HG03432 (cell line): ENCODE data around the gene WDR11.

Experiments
- ATAC-seq: cut with Tn5 transposase; IDR thresholded peaks from one replicate; pipeline ENCODE4 v1.9.1; 2021; ENCODE audit warnings: mild to moderate bottlenecking, moderate library complexity; ENCODE audit not compliant: unreplicated experiment

Gene WDR11, protein sequence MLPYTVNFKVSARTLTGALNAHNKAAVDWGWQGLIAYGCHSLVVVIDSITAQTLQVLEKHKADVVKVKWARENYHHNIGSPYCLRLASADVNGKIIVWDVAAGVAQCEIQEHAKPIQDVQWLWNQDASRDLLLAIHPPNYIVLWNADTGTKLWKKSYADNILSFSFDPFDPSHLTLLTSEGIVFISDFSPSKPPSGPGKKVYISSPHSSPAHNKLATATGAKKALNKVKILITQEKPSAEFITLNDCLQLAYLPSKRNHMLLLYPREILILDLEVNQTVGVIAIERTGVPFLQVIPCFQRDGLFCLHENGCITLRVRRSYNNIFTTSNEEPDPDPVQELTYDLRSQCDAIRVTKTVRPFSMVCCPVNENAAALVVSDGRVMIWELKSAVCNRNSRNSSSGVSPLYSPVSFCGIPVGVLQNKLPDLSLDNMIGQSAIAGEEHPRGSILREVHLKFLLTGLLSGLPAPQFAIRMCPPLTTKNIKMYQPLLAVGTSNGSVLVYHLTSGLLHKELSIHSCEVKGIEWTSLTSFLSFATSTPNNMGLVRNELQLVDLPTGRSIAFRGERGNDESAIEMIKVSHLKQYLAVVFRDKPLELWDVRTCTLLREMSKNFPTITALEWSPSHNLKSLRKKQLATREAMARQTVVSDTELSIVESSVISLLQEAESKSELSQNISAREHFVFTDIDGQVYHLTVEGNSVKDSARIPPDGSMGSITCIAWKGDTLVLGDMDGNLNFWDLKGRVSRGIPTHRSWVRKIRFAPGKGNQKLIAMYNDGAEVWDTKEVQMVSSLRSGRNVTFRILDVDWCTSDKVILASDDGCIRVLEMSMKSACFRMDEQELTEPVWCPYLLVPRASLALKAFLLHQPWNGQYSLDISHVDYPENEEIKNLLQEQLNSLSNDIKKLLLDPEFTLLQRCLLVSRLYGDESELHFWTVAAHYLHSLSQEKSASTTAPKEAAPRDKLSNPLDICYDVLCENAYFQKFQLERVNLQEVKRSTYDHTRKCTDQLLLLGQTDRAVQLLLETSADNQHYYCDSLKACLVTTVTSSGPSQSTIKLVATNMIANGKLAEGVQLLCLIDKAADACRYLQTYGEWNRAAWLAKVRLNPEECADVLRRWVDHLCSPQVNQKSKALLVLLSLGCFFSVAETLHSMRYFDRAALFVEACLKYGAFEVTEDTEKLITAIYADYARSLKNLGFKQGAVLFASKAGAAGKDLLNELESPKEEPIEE

DNA sequence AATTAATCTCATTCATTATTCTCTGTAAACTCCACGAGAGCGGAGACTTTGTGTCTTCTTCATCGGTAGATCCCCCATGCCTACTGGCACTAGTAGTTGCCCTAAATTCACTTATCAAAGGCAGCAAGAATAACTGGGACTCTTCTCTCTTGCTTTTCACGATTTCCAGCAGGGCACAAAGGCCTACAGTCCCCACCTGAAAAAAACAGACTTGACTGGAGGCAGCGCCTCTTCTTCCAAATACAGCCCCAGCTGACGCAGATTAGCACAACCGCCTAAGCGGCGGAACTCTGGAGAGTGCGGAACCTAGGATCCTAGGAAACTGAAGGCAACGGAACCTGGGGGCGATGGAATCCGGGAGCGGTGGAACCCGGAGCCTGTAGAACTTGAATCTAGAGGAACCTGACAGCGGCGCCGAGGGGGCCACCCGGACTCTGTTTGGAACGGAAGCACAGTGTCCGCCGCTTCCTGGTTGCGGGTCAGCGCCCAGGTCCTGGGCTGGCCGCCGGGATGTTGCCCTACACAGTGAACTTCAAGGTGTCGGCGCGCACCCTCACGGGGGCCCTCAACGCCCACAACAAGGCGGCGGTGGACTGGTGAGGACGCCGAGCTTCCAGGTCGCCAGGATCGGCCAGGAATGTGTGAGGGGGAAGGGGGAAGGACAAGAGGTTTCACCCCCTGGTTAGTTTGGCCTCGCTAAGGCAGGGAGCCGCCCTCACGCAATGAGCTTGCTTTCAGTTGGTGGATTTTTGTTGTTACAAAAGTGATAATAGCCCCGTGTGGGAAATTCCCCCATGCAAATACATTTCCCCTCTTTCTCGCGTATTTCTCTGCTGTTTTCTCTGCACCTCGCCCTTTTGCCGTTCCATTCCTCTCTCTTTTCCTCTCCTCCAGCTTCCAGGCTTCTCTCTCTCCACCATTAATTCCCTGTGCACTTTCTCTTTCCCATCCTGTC, at the start of gene WDR11:
WDR11 (plus strand) TSS at position 452 of the 955 bp plus-strand sequence; CDS start at position 511, 59 bp downstream.
- ATAC-seq = peak; percentile 99

DNA sequence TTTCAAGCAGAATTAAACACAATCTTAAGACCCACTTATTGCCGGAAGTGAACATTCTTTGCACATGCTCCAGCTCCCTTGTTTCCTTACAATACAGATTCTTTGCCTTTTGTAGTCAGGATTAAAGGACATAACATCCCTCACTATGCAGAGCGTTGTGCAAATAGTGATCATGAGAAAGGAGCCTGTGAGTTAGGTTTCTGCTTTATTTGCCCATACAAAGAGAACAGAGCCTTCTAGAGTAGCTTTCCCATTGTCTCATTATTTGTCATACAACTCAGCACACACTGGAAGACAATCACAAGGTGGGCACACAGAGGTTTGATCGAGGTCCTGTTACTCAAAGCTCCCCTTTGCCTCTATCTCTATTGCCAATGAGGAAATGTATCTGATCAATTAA, 48.2 kb upstream of the WDR11 start:
- no peak for ATAC-seq

DNA sequence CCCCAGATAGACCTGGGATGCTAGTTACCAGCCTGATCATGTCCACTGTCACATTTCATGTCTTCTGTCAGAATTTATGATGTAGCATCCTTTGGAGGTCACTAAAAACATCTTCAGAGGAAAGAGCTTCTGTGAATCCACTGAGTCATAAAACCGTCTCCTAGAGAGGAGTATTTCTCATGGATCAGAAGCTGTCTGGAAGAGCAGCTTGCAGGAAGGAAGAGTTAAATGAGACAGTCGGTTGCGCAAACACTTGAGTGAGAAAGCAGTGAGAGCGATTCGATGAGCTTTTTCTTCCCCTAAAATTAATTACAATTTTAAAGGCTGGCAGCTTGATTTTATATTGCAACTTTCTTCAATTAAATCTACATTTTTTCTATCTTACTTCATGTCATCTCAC, 47.2 kb upstream of the WDR11 start:
- no peak for ATAC-seq

DNA sequence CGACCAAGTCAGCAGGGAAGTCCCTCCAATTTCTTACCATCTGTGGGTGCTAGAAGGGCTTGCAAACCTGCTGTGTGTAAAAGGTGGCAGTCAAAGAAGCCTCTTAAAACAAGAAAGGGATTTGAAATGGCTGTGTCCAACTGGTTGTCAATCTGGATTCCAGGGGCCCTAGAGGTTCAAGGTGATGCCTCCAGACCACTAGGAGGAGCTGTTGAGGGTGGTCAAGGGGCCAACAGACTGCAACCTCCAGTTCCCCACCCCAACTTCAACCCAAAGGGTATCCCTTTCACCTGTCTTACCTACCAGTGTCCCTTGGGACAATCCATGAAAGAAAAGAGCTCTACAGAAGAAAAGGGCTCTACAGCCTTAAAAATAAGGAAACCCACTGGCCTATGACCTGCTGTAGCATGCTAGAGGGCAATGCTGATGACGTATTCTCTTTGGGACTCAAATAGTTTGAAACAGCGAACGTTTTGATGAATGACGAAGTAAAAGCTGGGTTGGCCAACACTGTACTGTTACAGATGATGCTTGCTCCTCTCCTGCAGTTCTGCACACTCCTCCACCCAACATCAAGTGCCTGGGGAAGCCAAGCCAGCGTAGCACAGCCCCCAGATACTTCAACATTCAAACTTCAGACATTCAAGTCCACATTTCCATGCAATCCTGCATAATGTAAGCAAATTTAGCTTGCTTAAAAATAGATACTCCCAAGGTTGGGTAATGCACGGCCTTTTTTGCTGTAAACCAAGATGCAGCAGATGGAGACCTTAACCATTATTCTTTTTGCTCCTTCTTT, 45.9 kb upstream of the WDR11 start:
- ATAC-seq = no peak

DNA sequence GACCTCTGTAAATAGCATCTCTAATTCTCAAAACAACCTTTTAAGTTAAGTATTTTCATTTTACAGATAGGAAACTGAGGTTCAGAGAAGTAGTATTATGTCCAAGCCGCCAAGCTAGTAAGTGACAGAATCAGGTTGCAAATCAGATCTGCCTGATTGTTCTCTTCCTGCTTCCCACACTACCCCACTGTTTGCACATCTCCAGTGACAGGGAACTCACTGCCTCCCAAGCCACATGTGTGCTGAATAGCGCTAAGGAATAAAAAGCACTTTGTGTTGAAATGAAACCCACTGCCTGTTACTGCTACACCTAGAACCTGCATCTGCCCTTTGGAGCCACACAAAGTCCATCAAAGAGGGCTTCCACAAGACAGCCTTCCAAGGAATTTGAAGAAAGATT, 45.1 kb upstream of the WDR11 start:
- ATAC-seq = no peak

DNA sequence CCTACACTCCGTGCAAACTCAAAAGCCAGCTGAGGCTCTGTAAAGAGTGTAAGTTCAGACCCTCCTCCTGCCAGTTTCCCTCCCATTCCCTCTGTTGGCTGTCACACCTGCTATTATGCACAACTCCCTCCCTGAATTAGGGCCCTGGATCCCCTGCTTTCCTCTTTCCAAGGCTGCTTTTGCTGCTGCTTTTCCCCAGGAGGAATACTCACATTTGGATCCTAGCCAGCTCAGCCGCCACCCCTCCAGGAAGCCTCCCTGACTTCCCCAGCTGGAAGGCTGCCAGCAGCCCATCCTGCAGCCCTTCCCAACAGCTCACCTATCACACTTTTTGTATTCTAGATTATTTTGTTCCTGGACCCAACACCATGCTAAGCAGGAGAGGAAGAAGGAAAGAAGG, 40.9 kb upstream of the WDR11 start:
- ATAC-seq = no peak

DNA sequence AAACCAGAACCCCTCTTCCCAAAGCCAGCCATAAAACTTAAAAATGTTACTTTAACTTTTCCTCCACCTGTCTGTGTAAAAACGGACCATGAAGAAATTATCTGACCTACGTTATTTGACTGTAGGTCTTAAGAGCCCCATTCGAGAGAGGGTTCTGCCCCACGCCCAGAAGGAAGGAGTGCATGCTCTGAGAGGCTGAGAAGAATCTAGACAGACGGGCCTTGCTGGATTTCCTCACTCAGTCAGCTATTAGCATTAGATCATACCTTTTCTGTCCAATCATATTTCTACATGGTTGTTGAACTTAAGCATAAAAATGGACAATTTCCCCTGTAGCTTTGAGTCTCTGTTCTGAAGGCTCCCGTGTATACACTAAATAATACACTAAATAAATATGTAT, 38.1 kb upstream of the WDR11 start:
- ATAC-seq = no peak

DNA sequence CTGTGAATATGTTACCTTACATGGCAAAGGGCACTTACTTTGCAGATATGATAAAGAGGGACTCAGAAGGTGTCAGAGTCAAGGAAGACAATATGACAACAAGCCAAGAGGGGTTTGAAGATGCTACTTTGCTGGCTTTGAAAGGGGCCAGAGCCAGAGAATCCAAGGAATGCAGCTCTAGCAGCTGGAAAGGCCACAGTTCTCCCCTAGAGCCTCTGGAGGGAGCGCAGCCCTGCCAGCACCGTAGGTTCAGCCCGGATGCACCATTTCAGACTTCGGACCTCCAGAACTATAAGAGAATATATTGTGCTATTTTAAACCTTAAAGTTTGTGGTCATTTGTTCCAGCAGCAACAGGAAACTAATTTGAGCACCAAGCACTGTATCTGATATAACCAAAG, 32.9 kb upstream of the WDR11 start:
- no peak for ATAC-seq

DNA sequence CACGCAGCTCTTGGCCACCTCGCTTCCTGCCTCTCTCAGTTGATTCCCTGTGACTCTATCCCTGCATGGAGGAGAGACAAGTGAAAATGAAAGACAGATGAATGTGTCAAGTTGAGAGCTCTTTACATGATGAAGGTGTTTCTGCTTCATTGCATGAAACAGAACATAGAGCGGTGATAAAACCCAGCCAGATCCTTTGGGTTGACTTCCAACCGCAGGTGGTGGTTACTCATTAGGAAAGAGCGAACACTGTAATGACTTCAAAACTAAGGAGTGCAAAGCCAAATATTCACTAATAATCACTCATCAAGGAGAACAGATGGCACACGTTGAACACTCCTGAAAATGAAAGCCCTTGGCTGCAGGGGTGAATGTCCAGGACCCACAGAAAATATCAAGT, 31.8 kb upstream of the WDR11 start:
- no peak for ATAC-seq

DNA sequence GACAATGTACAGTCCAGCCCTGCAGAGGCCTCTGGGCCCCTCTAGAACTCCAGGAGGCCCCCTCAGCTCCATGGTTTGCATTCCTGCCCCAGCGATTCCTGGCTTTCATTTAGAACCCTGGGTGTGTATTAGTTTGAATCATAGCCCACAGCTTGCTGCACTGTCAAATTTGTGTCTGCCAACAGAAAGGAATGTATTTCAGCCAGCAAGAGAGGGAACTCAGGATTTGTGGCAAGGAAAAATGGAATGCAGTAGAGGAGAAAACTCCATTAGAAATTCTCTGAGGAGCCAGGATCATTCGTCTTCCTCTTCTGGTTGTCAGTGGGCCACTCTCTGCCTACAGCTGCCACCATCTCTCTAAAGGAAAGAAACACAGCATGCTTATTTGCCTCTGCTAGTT, 27.9 kb upstream of the WDR11 start:
- no peak for ATAC-seq

DNA sequence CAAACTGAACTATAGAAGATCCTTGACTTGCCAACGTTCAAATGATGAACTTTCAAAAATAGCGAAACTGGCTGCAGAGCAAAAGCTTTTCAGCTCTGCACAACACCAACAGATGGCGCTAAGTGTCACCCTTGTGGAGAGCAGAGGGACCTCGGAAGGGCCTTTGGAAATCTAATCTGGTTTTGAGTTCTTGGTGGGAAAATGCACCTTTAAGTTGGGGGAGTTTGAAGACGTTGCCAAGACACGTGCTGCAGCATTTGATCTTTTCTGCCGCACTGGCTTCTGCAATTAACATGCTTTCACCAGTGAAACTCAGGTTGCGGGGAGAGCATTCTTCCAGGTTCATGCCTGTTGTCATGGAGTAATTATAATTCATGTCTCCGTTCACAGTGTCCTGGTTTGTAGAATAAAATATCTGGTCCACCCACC, 26.3 kb upstream of the WDR11 start:
- ATAC-seq = no peak

DNA sequence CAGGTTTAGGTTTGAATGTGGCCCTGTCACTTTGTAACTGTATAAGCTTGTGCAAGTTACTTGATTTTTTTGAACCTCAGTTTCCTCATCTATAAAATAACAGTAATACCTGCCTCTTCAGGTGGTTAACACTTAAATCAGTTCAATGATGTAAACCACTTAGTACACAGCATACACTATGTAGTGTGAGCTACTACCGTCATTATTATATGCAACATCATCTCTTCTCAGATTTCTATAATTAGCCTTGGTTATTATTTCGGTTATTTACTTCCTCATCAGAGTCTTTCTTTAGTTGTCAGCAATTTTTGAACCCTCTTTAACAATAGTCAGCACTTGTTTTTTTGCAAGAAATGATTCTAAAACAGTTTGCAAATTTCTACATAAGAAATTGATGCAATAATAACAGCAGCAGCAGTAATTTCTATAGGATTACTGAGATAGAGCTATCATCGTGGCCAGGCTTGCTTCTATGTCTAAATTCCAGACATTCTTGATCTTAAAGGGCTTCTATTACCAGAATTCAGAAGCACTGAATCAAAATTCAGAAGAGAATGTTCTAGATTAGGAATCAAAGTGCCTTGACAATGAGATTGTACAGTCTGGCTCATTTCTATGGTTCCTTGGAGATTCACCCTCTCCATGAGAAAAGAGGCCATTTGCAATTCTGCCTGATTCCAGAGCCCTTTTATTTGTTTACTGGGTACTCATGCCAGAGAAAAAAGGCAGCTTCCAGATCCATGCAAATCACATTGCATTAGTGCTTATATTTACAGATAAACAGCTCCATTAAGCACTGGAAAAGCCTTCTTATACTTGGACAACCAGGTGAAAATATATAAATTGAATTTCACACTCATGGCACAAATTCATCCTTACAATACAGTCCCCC, 25.0 kb upstream of the WDR11 start:
- ATAC-seq = no peak

DNA sequence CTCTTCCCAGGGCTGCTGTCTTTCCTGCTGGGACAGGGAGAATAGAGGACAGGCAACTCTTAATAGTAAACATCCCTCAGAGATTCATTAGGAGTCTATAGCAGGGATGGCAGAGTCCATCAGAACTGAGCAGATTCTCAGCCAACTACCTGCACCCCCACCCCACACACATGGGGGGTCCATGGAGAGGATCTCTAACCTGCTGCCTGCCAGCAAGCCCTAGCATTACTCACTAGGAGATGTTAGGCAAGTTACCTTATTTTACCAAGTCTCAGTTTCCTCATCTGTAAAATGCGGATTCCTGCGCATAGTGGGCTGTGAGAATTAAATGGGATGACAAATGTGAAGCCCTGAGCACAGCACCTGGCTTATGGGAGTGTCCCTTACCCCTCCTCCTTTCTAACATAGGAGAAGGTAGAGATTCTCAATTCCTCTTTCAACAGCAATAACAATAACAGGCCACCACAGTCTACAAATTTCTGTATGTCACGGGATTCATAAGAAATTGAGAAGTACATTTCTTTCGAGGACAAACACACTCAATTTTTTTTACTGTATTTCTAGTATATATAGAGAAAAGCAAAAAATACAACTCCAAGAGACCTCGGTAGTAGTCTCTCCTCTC, 23.8 kb upstream of the WDR11 start:
- peak; percentile 76 for ATAC-seq

DNA sequence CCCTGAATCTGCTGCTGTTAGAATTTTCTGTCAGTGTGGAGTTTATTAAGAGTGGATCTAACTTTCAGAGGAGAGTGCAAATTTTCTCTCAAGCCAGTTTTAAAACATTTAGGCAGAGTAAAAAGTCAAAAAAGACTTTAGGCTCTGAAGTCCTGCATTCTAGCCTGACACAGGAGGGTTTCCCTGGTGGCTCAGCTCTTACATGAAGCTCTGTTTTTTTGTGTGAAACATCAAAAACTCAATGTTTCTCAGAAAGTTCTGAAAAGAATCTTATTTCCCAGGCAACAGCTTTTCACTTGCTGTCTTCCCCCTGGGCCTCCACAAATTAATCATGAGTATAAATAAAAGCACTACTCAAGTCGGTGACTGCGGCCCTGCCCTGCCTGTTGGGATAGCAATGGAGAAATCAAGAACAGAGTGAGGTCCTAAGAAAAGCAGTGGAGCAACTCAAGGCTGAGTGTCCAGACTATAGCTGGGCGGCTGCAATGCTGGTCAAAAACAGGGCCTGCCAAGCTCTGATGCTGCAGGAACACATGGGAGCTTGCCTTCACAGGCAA, 22.3 kb upstream of the WDR11 start:
- ATAC-seq = no peak

DNA sequence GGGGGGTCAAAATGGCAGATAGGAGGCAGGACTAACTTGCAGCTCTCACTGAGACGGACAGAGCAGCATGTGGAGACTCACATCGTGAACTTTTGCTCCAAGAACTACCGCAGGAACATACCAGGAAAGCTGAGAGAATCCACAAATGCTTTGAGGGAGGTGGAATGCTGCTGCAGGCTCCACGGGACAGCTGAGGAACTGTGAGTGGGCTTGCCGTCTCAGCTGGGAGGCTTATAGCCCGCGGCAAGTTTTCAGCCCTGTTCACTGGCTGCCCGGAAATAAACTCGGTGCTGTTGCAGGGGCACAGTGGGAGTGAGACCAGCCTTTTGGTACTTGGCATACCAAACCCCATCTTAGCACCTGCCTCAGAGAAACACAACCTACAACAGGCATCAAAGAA, 19.1 kb upstream of the WDR11 start:
- ATAC-seq = no peak

DNA sequence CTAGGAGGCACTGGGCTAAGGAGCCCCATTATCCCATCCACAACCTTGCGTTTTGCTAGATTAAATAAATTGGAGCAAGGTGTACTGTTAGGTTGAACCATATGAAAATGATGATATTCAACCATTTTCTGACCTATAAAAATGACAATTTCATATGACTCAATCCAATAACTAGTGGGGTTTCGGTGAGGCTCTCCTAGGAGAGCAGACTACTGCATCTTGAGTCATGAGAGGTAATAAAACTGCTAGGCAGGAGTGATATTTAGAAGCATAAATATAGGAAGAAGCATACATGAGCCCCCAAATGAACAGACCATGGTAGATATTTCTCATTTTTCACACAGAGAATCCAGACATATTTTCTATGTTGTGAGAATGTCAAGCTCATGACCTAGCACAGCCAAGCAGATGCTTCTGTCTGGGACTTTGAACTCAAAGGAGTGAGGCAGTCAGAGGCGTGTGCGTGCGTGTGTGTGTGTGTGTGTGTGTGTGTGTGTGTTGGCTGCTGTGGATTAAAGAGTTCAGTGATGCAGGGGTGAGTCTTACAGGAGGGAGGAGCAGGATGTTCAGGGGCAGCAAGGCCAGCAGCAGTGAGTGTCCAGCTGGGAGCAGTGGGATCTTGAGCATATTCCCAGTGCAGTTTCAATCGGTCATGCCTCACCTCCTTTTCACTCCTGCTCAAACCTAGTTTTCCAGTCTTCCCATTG, 17.8 kb upstream of the WDR11 start:
- no peak for ATAC-seq

DNA sequence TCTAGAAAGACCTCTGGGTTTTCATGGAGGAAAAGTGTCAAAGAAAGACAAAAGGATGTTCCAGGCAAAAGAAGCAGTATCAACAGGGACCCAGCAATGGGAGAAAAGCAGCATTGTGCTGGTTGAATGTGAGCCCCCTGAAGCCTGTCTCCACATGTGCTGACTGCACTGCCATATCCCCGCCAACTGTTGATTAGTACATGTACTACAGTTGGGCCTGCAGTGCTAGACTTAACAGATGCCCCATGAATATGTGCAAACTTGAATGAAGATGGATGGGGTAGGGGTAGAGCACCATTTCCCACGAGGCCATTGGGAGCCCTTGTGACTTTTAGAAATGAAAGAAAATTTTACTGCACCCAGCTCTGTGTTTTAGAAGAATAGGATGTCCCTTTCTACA, 15.6 kb upstream of the WDR11 start:
- no peak for ATAC-seq
